ENCODE results near the gene ABCB10. TPM values are rescaled to one million over a fixed set of nuclear protein-coding genes. Genes with fewer than 3 reads are reported as not detected.

The ABCB10 gene
- polyA plus RNA-seq (2011; rRNA removed) = 12.7 and 12.8 TPM in 2 replicates
- 9.2 and 12.4 TPM in 2 replicates for polyA minus RNA-seq (2011; rRNA and poly(A)+ RNA removed)

- peak; percentile 70 for TF ChIP-seq CTCF (IDR thresholded peaks at IDR 0.05; ENCODE audit: insufficient read depth, low read depth, low read length)
- CTCF ChIA-PET = interaction anchor here (0.6 to 2.0 kb wide), 17 partner anchors 10 to 753 kb away, joined by 3 to 14 read pairs (median 3); partner anchors contain the start of genes TAF5L and URB2
- DNase-seq (ENCODE audit: low read depth) = peak; percentile 88
- Histone ChIP-seq H3K27me3 (ENCODE audit: control insufficient read depth, insufficient read depth, low read length) (no peaks in the 10 kb centered on the region), H3K36me3 (ENCODE audit: control insufficient read depth, insufficient read depth, low read length) (no peaks in the 10 kb centered on the region), H3K4me3 (ENCODE audit: low read depth, low read length) (peak within 1 kb of the TSS; percentile 53)
- POLR2A ChIA-PET = interaction anchor here (0.6 kb wide), 1 partner anchor 106 kb away, joined by 6 read pairs; no protein-coding TSS in a partner anchor
Measured at GRCh38 chr1:229558460-229559335, at the start of gene ABCB10. Gene ABCB10, minus strand, starts transcription at chr1:229558707. Its CDS starts 55 bp downstream, at chr1:229558652.

- Histone ChIP-seq H3K4me3 (ENCODE audit: low read depth, low read length) (no peak overlapping the region), H3K36me3 (ENCODE audit: control insufficient read depth, insufficient read depth, low read length) (peaks cover 18% of the 10 kb centered on the region), H3K27me3 (ENCODE audit: control insufficient read depth, insufficient read depth, low read length) (no peaks in the 10 kb centered on the region)
- TF ChIP-seq CTCF (IDR thresholded peaks at IDR 0.05; ENCODE audit: insufficient read depth, low read depth, low read length) = no peak
- no peak for DNase-seq (ENCODE audit: low read depth)
- ChIA-PET CTCF (no interaction called here), POLR2A (no interaction called here)
Measured at GRCh38 chr1:229607370-229607769, 48.9 kb upstream of the ABCB10 start.

GRCh38 chr1:229603371-229604005 is 45.0 kb upstream of the ABCB10 start:
- H3K36me3 ChIP-seq (ENCODE audit: control insufficient read depth, insufficient read depth, low read length) = peaks cover 8% of the 10 kb centered on the region
- POLR2A ChIA-PET = no interaction called here
- CTCF ChIA-PET = interaction anchor here (0.5 kb wide), 1 partner anchor 46 kb away, joined by 3 read pairs; no protein-coding TSS in a partner anchor
- no peaks in the 10 kb centered on the region for H3K27me3 ChIP-seq (ENCODE audit: control insufficient read depth, insufficient read depth, low read length)
- no peak for DNase-seq (ENCODE audit: low read depth)
- H3K4me3 ChIP-seq (ENCODE audit: low read depth, low read length) = no peak overlapping the region
- TF ChIP-seq CTCF (IDR thresholded peaks at IDR 0.05; ENCODE audit: insufficient read depth, low read depth, low read length) = no peak

DNA sequence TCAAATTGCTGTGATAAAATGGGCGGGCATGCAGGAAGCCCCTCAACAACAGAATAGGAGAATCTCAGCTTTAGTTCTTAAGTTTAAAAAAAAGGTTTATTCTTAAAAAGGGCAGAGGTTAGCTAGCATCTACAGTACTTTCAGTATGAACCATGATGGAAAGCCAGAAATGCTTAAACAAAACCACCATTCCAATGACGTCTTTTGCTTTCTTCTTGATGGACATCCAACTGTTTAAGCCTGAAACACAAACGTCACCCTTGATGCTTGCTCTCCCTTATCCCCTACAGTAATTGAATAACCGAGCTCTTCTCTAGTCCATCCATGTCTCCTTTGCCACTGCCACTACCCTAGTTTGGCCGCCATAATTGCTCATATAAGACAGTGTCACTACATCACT is 41.7 kb upstream of the ABCB10 start:
- POLR2A ChIA-PET = no interaction called here

More for the DNA sequence above, 41.7 kb upstream of the ABCB10 start:
- TF ChIP-seq CTCF (IDR thresholded peaks at IDR 0.05; ENCODE audit: insufficient read depth, low read depth, low read length) = no peak
- DNase-seq (ENCODE audit: low read depth) = no peak
- Histone ChIP-seq H3K36me3 (ENCODE audit: control insufficient read depth, insufficient read depth, low read length) (peaks cover 6% of the 10 kb centered on the region), H3K4me3 (ENCODE audit: low read depth, low read length) (no peak overlapping the region), H3K27me3 (ENCODE audit: control insufficient read depth, insufficient read depth, low read length) (no peaks in the 10 kb centered on the region)
- CTCF ChIA-PET = interaction anchor here (1.6 kb wide), 1 partner anchor 41 kb away, joined by 7 read pairs; the partner anchor contains the start of gene ABCB10
